ENCODE data around the gene FOXN3. TPM values are rescaled to one million over a fixed set of nuclear protein-coding genes. Genes with fewer than 3 reads are reported as not detected.
"Not testable (repeated sequence)": the region's sequence is repeated elsewhere in the genome, so short reads cannot be mapped to it uniquely, and the experiment has no call there.

FOXN3 gene
- total RNA-seq, 1 experiment from 2014 or later, result 6.5 TPM

DNA sequence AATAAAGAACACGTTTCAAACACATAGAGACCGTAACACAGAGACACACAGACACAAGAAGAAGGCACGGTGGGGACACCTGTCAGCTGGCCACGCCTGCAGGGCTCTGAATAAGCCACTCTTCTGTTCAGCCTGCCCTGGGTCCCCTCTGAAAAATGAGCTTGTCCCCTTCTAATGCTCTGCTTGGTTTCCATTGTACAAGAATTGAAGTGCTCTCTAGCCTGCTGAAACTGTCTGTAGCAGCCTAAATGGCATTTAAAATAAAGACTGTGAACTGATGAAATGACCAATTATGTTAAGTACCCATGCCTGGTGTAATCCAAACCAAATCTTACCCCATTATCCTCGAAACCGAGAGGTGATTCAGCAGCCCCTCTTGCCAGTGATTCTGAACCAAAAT is 139.8 kb downstream of the FOXN3 start:
- DNase-seq (ENCODE audit: low read depth), result no peak

DNA sequence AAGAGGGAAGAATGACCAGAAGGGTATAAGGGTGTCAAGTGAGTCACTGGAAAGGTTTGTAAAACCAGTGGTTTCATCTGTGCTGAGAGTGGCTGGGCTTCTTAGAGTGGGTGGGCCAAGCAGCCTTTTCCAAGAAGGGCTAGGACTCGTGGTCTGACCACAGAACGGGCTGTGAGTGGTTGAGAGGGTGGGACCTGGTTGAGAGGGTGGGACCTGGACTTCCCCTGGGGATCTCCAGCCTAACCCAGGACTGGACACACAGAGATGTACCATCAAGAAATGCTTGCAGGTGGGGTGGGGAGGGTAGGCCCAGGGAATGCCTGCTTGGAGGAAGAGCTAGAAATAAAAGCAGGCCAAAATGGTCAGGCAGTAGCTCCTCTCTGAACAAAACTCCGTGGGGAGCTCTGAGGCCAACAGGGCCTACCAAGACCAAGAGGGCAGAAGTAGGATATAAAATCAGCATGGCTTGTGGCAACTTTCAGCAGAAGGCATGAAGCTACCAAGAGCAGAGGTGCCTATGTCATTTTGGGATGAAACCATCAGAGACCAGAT is 140.5 kb downstream of the FOXN3 start:
- DNase-seq (ENCODE audit: low read depth), result peak; percentile 46

DNA sequence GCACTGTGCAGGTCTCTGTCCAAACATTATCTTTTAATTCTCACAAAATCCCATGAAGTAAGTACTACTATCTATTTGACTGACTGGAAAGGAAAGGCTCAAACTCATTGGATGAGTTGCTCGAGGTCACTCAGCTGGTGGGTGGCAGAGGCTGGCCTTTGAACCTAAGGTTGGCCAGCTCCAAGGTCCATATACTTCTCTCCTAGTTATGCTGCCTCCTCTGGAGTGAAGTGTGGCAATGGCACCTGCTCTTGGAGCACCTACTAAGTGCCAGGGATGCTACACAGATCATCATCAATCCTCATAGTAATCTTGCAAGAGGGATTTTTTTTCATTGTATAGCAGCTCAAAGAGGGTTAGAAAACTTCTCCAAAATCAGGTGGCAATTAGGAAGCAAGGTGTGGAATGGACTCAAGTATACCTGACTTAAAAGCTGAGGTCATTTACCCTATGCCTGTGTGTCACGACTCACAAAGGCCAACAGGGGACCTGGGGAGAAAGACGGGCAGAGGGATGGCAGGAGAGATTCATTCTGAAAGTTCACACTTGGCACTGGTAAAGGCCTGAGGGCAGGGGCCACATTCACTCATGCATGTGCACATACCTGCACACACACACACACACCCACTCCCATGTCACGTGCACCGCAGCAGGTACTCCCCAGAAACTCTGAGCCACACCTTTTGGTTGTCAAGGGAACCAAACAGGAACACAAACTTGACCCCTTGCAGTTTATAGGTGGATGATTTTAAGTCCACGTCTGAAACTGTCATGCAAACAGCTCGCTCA is 146.4 kb downstream of the FOXN3 start:
- DNase-seq (ENCODE audit: low read depth), result no peak

DNA sequence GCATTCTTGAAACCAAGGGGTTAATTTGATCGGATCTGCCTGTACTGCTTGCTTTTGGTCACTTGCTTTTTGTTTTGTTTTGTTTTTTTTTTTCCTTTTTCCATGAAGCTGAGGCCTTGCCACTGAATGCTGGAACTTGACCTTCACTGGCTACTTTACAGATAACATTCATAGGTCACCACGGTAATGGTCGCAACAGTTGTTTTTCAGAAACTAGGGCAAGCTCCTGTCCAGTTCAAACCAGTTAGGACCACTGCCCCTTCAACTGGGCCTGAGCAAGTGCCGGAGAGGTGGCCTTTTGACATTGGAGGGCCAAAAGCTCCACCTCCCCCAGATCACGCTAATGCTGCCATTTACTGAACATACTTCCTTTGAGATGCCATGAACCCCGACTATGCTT is 147.6 kb downstream of the FOXN3 start:
- DNase-seq (ENCODE audit: low read depth), result no peak

DNA sequence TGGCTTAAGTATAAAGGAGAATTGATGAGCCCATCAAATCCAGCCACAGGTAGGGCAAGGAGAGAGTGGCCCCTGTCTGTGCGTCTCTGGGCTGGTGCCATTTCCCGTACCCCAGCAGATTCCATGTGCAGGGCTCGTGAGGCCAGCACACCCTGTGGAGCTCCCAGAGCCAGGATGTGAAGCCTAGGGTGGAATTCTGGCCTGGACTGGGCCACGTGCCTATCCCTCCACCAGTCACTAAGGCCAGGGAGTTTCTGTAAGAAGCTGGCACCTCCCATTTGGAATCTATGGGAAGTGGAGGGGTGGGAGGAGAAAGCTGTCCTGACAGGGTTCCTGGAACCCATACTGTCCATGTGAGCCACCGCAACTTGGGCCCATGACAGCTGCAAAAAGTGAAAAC is 148.5 kb downstream of the FOXN3 start:
- no peak for DNase-seq (ENCODE audit: low read depth)

DNA sequence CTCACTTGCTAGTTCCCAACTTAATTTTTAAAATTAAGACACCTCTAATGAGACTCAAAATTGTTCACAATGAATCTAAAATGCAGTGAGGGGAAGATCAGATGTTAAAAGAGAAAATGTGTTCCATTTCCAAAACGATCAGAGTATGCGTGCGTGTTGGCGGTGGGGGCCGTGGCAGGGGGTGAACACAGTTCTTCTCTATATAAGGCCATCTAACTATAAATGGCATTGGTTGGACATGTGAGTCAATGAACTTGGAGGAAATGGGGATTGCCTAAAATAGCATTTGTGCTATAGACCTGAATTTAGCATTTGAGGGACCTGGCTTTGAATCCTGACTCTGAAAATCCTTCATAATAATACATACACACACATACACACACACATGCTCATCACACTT is 149.4 kb downstream of the FOXN3 start:
- DNase-seq (ENCODE audit: low read depth), result no peak

DNA sequence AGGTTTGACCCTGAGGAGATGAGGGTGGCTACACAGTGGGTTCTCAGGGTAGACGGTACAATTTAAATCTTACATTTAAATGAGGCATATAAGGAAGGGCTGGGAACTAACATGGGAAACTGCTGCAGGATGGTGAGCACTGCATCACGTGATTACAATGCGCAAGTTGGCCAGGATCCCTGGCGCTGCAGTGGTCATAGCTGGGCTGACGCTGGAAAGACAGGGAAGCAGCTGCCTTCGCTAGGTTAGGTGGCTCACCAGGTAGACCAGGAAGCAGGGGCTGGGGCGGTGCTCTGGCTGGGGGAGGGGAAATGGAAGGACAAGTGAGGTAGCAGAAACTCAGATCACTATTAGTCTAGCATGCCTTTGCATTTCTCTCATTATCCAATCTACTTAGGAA is 149.9 kb downstream of the FOXN3 start:
- no peak for DNase-seq (ENCODE audit: low read depth)

DNA sequence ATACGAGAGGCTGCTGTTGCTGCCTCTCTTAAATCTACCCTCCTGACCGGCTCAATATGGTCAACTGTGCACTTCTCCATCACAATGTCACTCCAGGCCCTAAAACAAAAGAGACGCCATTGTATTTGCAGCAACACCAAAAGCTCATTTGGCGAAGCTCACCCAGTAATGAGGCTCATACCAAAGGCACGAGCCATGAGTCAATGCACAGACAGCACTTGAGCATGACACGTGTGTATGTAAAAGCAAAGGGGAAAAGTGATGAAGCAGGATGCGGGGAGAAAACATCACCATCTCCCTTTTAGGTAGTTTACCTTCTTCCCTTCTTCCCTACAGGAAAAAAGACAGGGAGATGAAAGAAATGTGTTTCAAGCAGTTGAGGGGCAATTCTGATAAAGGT is 150.3 kb downstream of the FOXN3 start:
- DNase-seq (ENCODE audit: low read depth), result no peak

DNA sequence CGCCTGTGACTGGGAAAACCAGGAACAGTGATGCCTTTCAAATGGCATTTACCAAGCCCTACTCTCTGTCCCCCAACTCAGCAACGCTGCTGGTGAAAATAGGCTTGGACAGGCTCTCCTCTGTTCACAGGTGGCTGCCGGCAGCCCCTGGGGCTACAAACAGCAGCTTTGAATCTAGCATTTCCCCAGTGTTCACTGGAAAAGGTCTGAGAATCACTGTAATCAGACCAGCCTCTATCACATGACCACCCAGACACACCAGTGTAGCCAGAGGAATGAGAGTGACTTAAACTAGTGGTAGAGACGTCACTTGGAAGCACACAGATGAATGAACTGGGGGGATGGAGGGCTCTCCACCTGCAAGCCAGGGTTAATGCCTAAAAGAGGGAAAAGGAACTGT is 151.8 kb downstream of the FOXN3 start:
- DNase-seq (ENCODE audit: low read depth), result no peak

DNA sequence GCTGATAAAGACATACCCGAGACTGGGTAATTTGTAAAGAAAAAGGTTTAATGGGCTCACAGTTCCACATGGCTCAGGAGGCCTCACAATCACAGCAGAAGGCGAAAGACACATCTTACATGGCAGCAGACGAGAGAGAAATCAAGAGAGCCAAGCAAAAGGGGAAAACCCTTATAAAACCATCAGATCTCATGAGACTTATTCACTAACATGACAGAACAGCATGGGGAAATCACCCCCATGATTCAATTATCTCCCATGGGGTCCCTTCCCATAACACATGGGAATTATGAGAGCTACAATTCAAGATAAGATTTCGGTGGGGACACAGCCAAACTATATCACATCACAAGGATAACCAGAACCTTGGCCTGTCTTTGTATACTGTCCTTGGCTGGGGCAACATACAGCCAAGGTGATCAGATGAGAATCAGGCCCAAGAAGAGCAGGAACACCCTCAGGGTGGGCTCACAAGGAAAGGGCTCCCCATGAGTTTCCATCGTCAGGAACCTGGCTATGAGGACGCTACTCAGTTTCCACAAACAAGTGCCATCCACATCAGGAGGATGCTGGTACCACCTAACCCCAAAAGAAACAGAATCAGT is 152.7 kb downstream of the FOXN3 start:
- DNase-seq (ENCODE audit: low read depth), result no peak

DNA sequence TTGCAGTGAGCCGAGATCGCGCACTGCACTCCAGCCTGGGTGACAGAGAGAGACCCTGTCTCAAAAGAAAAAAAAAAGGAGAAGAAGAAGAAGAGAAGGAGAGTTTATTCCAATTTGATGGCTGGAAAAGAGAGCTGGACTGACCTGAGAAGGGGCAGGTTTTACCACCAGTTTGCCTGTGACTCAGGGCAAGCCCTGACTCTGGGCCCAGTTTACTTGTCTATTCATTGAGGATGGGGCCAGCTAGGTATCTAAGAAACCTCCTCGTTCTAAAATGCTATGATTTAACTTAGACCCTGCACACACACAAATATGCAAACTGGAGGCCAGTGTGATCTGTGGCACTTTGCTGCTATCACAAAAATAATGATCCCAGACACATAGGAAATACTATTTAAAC is 155.0 kb downstream of the FOXN3 start:
- DNase-seq (ENCODE audit: low read depth), result no peak

DNA sequence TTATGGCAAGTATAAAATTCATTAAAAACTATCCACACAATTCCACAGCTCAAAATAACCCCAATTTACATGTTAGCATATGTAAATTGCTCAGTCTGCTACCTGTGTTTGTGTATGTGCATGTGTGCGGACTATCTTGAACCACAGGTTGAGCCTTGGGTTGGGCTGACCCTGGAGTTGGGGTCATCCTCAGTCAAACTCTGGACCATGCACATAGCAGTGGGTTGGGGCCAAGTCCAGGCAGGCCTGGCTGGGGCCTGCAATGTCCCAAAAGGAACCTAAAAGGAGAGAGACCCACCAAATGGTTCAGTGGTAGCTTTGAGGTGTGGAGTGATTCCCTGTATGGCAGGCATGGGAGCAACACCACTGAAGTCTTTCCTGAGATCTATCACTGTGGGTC is 156.1 kb downstream of the FOXN3 start:
- no peak for DNase-seq (ENCODE audit: low read depth)

DNA sequence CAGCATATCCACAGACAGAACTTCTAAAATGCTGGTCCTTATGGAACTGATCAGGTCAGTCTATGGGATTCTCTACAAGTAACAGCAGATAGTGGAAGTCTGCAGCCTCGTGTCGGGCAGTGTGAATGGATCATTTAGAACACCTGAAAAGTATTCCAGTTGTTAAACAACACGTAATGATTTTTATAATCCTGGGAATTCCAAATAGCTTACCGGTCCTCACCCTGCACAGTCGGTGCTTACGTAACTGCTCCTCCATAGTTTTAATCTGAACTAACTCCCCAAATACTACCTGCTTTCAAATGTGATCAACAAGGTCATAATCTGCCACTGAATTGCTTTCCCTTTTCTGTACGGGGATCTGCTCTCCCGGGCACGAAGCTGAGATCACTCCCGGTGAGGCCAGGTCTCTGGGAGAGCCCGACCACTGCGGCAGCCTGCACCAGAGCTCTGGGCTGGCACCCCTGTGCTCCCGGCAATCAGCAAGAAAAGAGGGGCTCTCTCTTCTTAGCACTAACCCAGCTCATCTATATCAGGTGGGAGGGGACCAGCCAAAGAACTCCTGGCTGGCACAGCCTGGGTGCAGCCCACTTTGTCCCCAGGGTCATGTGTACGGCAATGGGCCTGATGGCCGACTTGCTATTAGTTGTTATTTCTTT is 157.0 kb downstream of the FOXN3 start:
- no peak for DNase-seq (ENCODE audit: low read depth)

DNA sequence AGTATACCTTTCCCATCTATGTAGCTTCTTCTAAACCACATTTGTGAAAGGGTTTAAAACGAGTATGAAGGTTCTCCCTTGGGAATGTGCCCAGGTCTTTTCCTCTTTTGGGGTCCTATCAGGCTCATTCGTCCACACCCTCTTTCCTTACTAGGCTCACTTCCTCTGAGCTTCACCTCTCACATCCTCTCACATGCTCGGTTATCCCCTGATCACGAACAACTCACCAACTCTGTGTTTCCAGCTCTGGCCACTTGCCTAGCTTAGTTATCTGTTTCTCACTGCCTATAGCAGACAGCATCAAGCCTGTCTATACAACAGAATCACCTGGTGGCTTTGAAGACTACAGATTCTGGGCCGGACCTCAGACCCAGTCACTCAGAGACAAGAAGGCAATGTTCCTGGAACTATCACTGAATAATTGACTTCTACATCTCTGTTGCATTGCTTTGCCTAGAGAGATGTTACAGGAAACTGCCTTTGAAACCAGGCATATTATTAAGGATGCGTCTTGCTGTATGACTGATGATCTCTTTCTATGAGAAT is 158.2 kb downstream of the FOXN3 start:
- DNase-seq (ENCODE audit: low read depth), result no peak

DNA sequence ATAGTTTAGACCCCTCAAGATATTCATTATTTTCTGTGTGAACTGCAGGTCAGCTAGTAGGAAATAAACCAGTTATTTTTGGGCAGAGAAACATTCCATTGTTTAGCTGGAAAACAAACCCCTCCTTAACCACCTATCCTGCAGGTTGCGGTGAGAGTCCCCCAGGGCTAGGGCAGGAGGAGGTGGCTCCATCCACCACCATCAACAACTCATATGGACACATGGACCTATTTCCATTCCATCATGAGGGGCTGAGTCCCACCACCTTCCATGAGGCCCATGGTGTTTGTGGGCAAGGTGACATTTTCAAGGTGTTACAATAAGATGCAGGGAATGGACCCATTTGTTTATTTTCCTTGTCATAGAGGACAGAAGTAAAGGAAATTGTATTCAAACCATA is 160.1 kb downstream of the FOXN3 start:
- no peak for DNase-seq (ENCODE audit: low read depth)

DNA sequence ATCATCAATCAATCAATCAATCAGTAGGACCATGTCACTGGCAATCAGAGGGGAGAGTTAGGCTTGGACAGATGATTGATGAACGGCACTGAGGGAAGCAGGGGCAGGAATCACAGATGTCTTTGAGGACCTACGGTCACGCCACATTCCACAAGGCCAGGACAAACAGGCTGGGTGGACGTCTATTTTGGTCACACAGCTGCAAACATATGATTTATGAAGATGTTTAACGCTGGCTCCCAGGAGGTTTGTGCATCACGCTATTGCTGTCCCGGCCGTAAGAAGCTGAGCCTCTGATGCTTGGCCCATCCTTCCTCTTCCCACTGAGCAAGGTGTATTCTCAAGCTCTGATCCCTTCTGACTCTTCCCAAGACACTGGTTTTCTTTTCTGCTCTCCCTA is 160.8 kb downstream of the FOXN3 start:
- DNase-seq (ENCODE audit: low read depth), result no peak

DNA sequence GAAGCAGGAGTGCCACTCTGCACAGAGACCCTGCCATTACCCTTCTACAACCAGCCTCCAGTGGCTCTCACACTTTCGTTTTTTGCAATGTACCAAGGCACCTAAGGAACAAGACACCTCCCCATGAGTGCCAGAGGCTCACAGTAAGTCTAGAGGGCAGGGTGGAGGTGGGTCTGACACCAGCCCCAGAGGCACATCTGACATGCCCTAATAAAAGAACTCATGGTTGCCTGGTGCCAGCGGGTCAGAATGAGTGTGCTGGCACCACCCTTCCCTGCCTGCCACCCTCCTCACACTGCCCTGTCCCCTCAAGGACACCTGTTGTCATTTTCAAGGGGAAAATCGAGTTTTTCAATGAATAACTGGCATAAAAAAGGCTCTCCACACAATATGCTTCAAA is 161.2 kb downstream of the FOXN3 start:
- no peak for DNase-seq (ENCODE audit: low read depth)

DNA sequence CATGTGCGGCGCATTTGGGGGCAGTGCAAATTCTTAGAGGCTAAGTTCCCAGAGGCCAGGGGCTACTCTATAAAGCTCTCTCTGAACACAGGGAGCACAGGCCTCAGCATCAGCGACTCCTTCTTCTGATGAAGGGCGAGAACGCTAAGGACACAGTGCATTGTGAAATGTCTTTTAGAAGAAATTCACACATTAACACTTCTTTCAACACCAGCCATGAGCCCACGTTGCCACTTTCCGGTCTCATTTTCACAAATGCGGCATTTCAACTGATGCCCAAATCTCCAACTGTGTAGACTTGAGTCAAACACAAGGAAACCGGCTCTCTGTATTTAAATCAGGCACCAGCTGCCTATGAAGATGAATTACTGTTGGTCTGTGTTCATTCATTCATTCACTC is 162.0 kb downstream of the FOXN3 start:
- no peak for DNase-seq (ENCODE audit: low read depth)

DNA sequence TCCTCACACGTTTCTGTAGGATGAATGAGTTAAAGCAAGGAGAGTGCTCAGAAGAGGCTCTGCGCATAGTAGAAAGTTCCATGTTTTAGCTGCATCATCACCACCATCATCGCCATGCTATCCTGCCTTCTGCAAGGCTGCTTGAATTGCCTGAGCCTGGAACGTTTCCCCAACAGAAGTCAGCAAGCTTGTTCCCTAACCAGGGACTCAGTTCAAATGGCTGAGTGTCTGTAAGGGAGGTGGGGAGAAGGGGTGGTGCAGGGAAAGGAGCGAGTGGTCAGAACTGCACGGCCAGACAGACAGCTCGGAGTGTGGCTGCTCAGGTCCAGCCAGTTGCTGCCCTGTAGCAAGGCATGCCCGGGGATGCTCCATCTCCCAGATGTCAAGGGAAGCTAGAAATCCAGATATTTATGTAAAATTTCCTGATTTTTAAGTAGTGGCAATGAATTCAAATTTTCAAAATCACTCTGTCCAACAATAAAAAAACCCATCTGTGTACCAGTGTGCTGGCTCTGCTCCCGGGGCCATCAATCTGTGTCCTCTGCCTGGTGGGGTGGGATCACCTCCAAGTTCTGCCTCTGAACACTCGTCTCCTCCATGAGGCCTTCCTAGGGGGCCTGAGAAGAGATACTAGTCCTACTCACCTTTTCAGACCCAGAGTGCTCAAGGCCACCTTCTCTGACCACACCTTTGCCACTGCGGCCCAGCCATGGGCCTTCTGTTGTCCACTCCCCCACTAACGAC is 162.7 kb downstream of the FOXN3 start:
- DNase-seq (ENCODE audit: low read depth), result no peak

DNA sequence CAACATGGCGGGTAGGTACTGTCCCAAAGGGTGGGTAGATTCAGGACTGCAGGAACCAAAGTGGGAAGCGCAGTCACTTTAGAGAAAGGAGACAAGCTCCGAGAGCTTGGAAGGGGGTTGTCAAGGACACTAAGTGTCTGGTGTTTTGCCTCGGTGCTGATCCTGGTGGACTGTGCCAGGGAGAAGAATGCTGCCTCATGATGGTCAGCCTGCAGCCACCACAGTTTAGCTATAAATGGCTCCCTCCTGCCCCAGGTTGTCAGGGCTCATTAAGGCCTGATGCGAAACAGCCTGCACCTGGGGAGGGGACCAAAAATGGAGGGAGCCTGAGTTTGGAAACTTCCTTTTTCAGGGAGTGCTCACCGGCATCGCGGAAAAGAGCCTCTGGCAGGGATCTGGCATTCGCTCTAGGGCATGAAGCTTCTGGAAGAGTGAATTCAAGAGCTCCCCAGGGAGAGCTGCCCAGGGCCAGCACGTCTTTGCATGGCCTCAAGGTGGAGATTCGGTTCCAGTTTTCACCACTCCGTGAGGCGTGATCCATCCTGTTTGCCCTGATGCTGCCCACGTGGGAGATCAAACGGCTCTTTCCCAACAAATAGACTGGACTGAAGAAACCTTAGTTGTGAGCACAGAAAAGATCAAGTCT is 164.0 kb downstream of the FOXN3 start:
- peak; percentile 11 for DNase-seq (ENCODE audit: low read depth)

DNA sequence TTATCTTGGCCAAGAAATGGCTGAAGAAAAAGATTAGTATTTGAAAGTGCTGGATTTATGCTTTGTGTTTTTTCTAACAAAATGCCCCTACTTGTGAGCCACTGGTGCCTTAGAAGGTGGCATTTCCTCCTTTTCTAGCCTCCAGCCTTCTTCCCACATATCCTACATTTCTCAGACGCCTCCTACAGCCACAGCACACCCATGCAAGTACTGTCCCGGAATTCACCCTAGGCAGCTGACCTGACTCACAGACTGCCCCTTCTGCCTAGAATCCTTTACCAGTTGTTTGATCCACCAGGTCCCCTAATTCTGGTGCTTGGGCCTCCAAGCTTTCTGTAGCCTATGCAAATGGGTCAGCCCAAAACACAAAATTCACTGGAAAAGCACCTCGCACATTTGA is 166.0 kb downstream of the FOXN3 start:
- DNase-seq (ENCODE audit: low read depth), result peak; percentile 8

DNA sequence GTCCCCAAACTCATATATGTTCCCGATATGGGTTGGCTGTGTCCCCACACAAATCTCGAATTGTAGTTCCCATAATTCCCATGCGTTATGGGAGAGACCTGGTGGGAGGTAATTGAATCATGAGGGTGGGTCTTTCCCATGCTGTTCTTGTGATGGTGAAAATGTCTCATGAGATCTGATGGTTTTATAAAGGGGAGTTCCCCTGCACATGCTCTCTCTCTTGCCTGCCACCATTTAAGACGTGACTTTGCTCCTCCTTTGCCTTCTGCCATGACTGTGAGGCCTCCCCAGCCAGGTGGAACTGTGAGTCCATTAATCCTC is 166.4 kb downstream of the FOXN3 start:
- not testable (repeated sequence) for DNase-seq (ENCODE audit: low read depth)
